SHP77 (cell line): ENCODE data around the gene PMEPA1.

Source experiments
- DNase-seq, 2 experiments: peaks; one replicate each; lab custom pipeline; 2025; lab: John Stamatoyannopoulos, UW

PMEPA1 gene

DNA sequence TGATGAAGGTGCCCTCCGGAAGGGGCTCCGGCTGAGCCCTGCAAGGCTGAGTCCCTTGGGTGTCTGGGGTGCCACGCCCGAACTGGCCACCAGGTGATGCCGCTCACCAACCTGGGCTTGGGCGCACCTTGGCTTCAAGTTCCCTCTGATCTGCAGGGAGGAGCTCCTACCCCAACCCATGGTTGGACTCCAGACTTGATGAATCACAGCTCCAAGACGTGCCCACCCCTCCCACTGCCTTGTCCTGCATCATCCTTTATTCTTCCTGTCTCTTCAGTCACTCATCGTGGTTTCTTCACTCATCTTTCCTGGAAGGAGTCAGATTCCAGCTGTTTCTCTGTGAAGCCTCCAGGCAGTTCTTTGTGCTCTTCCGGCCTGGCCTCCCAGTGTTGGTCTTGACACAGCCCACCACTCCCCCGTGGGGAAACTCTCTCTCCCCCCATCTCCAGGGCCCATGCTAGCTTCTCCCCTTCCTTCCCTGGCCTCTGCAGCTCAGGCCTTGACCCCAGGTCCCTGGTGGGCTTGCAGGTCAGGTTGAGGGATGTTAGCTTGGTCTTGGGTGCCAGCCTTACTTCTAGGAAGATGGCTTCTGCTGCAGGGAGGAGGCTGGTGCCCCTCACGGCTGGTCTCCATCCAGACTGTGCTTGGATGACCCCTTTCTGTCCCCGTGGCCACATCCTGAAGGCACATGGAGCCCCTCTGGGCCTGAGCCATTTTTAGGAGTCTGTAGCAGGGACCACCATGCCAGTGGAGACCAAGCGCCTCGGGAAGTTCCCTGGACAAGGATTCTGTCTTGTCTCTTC is 87.0 kb downstream of the PMEPA1 start:
- peak; percentile 61 to 63 for DNase-seq

DNA sequence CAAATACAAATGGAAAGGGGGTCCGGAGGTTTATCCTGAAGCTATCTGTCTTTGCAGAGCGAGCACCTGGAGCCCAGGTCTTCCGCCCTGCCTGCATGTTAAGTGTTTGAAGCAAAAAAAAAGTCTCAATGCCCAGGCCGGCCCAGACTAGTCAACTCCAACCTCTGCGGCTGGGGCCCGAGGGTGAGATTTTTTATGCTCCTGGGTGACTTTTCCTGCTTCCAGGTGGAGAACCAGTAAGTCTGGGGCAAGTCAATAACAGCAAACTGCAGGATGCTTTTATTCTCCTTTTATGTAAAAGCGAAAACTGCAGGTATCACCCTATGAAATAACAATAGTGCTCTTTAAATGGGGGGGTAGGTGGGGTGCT is 87.6 kb downstream of the PMEPA1 start:
- no peak for DNase-seq

GRCh38 chr20:57621421-57622200 is 88.2 kb downstream of the PMEPA1 start:
- DNase-seq: no peak

DNA sequence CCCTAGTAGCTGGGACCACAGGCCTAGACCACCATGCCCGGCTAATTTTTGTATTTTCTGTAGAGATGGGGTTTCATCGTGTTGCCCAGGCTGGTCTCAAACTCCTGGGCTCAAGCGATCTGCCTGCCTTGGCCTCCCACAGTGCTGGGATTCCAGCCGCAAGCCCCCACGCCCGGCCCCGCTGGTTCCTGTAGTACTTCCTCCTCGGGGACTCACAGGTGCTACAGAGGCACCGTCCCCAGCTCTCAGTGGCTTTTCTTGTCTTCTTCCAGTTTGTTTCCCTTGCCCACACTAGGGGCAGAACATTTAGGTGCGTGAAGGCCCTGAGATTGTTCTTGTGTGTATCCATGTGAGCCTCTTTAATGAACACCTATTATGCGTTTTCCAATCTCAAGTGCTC is 88.8 kb downstream of the PMEPA1 start:
- DNase-seq: no peak

- DNase-seq: peak in 1 of 2 experiments; percentile 16
Measured at GRCh38 chr20:57620274-57620990, 89.4 kb downstream of the PMEPA1 start, which contains the start of gene ZBP1. Gene ZBP1 (minus strand): TSS chr20:57620426. CDS start chr20:57620295, 131 bp downstream.

DNA sequence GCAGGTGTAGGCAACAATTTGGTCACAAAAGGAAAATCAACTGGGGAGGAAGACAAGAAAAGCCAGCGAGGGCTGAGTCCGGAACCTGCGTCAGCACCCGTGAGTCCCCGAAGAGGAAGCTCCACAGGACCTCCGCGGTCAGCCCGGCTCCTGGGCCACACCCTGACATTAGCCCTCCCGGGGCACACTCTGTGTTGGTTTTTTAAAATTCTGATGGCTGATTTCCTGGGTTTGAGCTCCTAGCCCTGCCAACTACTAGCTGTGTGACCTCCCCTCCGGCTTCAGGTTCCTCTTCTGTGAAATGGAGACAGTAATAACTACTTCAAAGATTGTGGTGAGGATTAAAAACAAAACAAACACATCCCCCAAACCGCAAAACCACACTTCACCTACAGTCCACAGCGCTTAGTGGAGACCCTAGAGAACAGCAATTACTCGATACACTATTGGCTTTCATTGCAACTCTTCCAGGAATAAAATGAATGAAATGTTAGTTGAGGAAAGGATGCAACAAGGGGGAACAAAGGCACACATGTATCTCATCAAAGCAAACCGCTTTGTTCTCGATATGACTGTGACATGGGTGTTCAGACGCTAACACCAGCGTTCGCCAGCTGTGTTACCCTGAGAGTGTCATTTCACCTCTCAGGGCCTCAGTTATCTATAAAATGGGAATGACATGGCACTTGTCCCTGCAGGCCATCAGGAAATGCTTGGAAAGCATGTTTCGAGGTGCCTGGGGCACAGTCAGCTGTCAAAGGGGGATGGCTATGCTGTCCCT is 90.6 kb downstream of the PMEPA1 start:
- DNase-seq: no peak

DNA sequence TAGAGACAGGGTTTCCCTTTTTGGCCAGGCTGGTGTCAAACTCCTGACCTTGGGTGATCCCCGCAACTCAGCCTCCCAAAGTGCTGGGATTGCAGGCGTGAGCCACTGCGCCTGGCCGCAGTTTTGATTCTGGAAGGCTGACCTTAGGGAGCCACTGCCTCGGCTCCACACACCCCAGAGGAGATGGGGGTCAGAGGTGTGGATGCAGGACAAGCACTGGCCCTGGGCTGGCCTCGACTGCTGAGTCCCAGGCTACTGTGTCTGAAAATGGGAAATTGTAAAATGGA is 91.1 kb downstream of the PMEPA1 start:
- no peak for DNase-seq

DNA sequence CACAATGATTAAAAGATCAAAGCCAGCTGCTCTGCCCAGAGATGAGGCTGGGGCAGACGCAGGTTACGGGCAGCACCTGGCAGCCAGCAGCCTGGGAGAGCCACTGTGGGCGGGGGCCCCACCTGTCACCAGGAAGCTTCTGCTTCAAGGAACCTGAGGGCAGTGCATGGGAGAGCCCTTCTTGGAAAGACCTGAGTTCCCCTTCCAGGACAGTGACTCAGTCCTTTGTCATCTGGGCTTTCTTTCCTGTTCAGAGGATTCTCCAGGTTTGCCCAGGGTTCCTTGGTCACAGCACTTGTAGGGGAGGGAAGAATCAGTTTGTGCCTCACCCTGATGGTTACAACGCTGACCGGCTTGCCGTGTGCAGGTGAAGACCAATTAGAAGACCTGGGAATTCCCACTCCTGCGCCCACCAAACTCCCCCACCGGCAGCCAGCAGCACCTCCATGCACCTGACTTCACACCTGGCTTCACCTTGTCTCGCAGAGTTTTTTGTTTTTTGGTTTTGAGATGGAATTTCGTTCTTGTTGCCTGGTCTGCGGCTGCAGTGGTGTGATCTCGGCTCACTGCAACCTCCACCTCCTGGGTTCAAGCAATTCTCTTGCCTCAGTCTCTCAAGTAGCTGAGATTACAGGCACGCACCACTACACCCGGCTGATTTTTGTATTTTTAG is 91.6 kb downstream of the PMEPA1 start:
- DNase-seq: no peak

GRCh38 chr20:57617079-57617795 is 92.6 kb downstream of the PMEPA1 start:
- no peak for DNase-seq

GRCh38 chr20:57616143-57616951 is 93.5 kb downstream of the PMEPA1 start:
- DNase-seq: no peak

DNA sequence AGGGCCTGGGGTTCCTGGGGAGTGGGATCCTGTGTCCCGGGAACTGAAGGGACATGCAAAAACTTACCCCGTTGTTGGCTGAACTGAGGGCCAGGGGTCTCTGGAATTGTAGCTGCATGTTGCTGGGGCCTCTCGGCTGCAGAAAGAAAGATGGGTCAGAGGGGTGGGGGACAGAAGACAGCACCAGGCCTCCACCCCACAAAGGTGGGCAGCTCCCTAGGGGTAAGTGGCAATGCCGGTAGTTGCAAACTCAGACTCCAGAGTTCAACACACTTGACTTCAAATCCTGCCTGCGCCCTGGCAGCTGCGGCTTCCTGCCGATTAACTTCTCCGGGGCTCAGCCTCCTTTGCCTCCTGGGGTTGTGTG is 94.4 kb downstream of the PMEPA1 start:
- no peak for DNase-seq

DNA sequence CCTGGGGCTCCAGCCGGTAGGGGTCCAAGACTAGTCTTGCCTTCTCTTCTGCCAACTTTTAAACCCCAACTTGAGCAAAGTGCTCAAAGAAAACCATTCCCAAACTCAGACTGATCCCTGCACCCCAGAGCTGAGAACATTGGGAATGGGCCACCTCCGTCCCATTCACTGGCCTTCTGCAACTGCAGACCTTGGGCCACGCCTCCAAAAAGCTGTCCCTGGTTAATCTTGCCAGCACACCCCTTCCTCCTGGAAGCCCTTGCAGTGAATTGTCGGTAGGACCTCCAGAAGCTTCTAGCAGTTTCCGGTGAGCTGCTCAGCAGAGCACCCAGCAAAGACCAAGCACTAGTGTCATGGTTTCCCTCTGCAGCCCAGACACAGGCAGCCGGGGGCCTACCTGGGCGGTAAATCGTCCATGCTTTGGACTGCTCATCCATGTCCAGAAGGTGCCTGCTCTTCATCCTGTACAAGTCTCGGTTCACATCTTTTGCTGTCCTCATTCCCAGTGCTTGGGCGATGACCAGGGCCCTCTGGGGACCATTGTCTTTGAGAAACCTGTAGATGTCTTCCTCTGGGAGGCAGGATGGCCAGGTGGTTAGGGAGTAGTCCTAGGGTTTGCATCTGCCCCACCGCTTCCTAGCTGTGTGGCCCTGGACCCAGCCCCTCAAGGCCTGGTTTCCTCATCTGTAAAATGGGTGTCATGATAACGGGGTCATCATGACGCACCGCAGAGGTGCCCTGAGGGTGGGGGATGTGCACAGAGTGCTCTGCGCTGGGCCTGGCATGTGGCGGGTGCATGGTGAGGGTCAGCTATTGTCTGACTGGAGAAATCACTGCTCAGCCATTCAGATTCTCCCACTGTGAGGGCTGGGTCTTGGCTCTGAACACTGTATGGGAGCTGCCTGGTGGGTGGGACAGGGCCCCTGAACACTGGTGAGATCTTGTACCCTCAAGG is 95.0 kb downstream of the PMEPA1 start:
- DNase-seq: no peak

DNA sequence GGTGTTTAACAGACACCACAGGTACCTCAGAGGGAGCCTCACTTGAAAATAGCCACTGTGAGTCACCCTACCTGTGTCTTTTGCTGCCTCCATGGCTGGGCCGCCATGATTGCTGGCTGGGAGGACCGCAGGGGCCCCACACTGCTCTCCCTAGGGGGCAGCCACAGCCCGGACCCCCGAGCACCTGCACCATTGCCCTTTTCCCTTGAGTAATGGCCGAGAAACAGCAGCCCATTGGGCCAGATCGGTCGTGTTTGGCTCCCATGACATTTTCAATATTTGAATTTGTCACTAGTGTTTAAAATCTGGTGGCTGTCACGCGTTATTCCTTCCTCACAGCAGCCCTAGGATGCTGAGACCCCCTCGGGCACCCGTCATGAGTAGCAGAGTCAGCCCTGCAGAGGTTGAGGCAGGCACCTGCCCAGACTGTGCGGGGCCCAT is 96.3 kb downstream of the PMEPA1 start:
- DNase-seq: no peak

- DNase-seq: no peak
Measured at GRCh38 chr20:57612916-57613315, 96.9 kb downstream of the PMEPA1 start.

DNA sequence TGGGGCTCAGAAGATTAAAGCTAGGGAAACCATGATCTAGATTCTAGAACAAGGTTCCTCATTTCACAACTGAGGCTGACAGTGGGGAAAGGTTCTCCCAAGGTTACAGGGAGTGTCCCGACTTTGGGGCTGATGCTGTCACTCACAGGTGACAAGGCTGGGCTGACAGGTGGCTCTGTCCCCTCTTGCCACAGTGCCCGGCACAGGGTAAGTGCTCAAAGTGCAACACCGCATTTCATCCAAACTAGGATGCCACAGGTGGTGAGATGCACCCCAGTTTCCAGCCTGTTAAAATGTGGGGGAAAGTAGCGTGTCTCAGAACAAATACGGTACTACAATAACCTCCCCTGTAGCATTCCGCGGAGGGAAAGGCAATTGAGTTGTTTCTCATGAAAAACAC is 97.4 kb downstream of the PMEPA1 start:
- no peak for DNase-seq

- no peak for DNase-seq
Measured at GRCh38 chr20:57611586-57612311, 98.1 kb downstream of the PMEPA1 start.

DNA sequence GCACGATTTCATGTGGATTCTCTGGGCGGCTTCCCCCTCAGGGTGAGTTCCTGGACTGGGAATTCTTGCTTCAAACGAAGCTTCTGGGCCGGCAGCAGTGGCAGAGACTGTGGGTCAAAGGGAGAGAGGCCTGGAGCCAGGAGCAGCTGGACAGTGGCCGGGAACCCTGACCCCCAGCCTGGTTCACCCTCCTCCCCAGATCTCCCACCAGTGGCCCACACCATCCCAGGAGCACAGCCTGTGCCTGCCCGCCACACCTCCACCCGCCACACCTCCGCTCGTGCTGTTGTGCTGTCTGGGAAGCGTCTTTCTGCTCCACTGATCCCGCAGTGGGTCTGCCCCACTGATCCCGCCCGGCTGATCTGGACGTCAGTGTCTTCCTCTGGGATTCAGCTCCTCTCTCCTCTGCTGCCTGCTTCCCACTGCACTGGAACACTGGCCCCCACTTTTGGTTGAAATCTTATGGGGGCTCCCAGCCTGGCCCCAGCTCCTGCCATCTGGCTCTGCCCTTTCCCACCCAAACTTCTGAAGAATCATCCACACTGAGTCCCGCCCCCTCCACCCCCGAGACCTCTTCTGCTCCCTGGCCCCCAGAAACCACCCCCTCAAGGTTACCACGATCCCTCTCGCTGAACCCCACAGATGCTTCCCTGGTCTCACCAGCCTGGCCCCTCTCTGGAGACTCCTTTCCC is 99.4 kb downstream of the PMEPA1 start:
- DNase-seq: no peak

DNA sequence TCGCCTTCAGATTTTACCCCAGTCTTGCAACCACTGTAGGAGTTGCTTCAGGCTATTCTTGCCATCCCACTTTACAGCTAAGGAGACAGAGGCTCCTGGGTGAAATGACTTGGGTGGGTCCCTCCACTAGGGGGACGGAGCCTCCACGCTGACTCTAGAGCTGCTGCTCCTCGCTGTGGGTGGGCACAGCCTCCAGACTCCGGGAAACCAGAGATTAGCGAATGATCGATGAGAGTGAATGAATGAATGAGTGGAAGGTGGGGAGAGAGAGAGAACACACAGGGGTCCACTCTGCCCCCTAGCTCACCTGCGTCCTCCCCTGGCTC is 100.0 kb downstream of the PMEPA1 start:
- no peak for DNase-seq
